Skeletal muscle tissue (tissue), 4 donors: ENCODE results near the gene NGDN. TPM values are rescaled to one million over a fixed set of nuclear protein-coding genes. Genes with fewer than 3 reads are reported as not detected.
A peak's percentile ranks its signal among the peaks of the same experiment; 100 is the strongest.

Experiments
- H3K27ac ChIP-seq: one replicate; pipeline ENCODE4 v1.7.0; 2013; ENCODE audit warnings: mild to moderate bottlenecking, low read depth, low read length, inconsistent platforms
- H3K27me3 ChIP-seq, 3 donors: one replicate each; pipeline ENCODE4 v1.7.0; 2013; ENCODE audit warnings: low read length in 3 of 3; ENCODE audit not compliant: control insufficient read depth in 3 of 3, insufficient read depth in 3 of 3
- H3K36me3 ChIP-seq, 3 donors: one replicate each; pipeline ENCODE4 v1.7.0; 2013; ENCODE audit warnings: low read length in 3 of 3; ENCODE audit not compliant: control insufficient read depth in 3 of 3, insufficient read depth in 3 of 3
- H3K4me1 ChIP-seq, 3 donors: one replicate each; pipeline ENCODE4 v1.7.0; 2013; ENCODE audit warnings: low read length in 3 of 3, mild to moderate bottlenecking in 3 of 3; ENCODE audit not compliant: control insufficient read depth in 3 of 3, insufficient read depth in 3 of 3
- H3K4me3 ChIP-seq, 3 donors: one replicate each; pipeline ENCODE4 v1.7.0; 2013; ENCODE audit warnings: low read length in 3 of 3
- H3K9ac ChIP-seq, 3 donors: one replicate each; pipeline ENCODE4 v1.7.0; 2013; ENCODE audit warnings: low read length in 3 of 3, mild to moderate bottlenecking in 3 of 3, moderate library complexity in 2 of 3, low read depth in 1 of 3
- H3K9me3 ChIP-seq, 3 donors: one replicate each; pipeline ENCODE4 v1.7.0; 2013; ENCODE audit warnings: low read length in 3 of 3; ENCODE audit not compliant: control insufficient read depth in 3 of 3
- total RNA-seq: library from RNA; depleted of rRNA; stranded (reverse); fragments of >200 nt; gene quantifications from one replicate; pipeline ENCODE4 v1.2.3, GENCODE V29; 2014
- donor health status: Osteomylitis.

The NGDN gene
- total RNA-seq, 1 donor from 2014 or later: 32.4 TPM

GRCh38 chr14:23485326-23485725 lies 15.8 kb downstream of the NGDN start:
- Histone ChIP-seq H3K4me3 (no peak overlapping the region), H3K9ac (no peak overlapping the region), H3K4me1 (no peaks in the 10 kb centered on the region), H3K36me3 (peaks cover 3 to 15% (median 14%) of the 10 kb centered on the region in 3 donors), H3K9me3 (no peaks in the 10 kb centered on the region), H3K27me3 (no peaks in the 10 kb centered on the region), H3K27ac (no peak overlapping the region)

GRCh38 chr14:23486036-23486435 lies 16.5 kb downstream of the NGDN start:
- no peak overlapping the region for H3K27ac ChIP-seq

GRCh38 chr14:23487216-23487615 lies 17.7 kb downstream of the NGDN start:
- Histone ChIP-seq H3K9me3 (no peaks in the 10 kb centered on the region), H3K9ac (no peak overlapping the region), H3K4me1 (no peaks in the 10 kb centered on the region), H3K27ac (no peak overlapping the region), H3K4me3 (no peak overlapping the region), H3K36me3 (peaks cover 0 to 15% (median 9%) of the 10 kb centered on the region in 3 donors), H3K27me3 (no peaks in the 10 kb centered on the region)

More at GRCh38 chr14:23486036-23486435, 16.5 kb downstream of the NGDN start:
- H3K4me1 ChIP-seq: no peaks in the 10 kb centered on the region
- no peak overlapping the region for H3K4me3 ChIP-seq
- H3K9me3 ChIP-seq: no peaks in the 10 kb centered on the region
- H3K36me3 ChIP-seq: peaks cover 3 to 15% (median 14%) of the 10 kb centered on the region in 3 donors
- no peak overlapping the region for H3K9ac ChIP-seq
- no peaks in the 10 kb centered on the region for H3K27me3 ChIP-seq

- peaks cover 0 to 2% (median 0%) of the 10 kb centered on the region in 3 donors for H3K36me3 ChIP-seq
- H3K4me3 ChIP-seq: no peak overlapping the region
- no peaks in the 10 kb centered on the region for H3K4me1 ChIP-seq
- H3K27ac ChIP-seq: no peak overlapping the region
- H3K9me3 ChIP-seq: no peaks in the 10 kb centered on the region
- no peak overlapping the region for H3K9ac ChIP-seq
- no peaks in the 10 kb centered on the region for H3K27me3 ChIP-seq
Observed at GRCh38 chr14:23492618-23493272, 23.2 kb downstream of the NGDN start.

- no peak overlapping the region for H3K4me3 ChIP-seq
- H3K27ac ChIP-seq: no peak overlapping the region
- H3K9me3 ChIP-seq: no peaks in the 10 kb centered on the region
Observed at GRCh38 chr14:23494223-23494622, 24.7 kb downstream of the NGDN start.

GRCh38 chr14:23512156-23512555 lies 42.7 kb downstream of the NGDN start:
- Histone ChIP-seq H3K27ac (no peak overlapping the region), H3K27me3 (peaks cover 0 to 10% (median 0%) of the 10 kb centered on the region in 3 donors), H3K9me3 (no peaks in the 10 kb centered on the region), H3K4me3 (peak overlapping the region in 1 of 3 donors; percentile 39), H3K4me1 (peaks cover 0 to 9% (median 0%) of the 10 kb centered on the region in 3 donors), H3K36me3 (peaks cover 0 to 3% (median 0%) of the 10 kb centered on the region in 3 donors), H3K9ac (no peak overlapping the region)

More at GRCh38 chr14:23494223-23494622, 24.7 kb downstream of the NGDN start:
- no peaks in the 10 kb centered on the region for H3K36me3 ChIP-seq
- no peaks in the 10 kb centered on the region for H3K27me3 ChIP-seq
- no peaks in the 10 kb centered on the region for H3K4me1 ChIP-seq
- H3K9ac ChIP-seq: no peak overlapping the region

GRCh38 chr14:23513005-23513817 lies 43.7 kb downstream of the NGDN start:
- H3K4me3 ChIP-seq: peak overlapping the region in 1 of 3 donors; percentile 6
- H3K36me3 ChIP-seq: peaks cover 0 to 3% (median 0%) of the 10 kb centered on the region in 3 donors
- no peak overlapping the region for H3K9ac ChIP-seq
- no peak overlapping the region for H3K27ac ChIP-seq
- H3K4me1 ChIP-seq: peaks cover 0 to 9% (median under 1%) of the 10 kb centered on the region in 3 donors
- peaks cover 0 to 10% (median 0%) of the 10 kb centered on the region in 3 donors for H3K27me3 ChIP-seq
- H3K9me3 ChIP-seq: no peaks in the 10 kb centered on the region

- Histone ChIP-seq H3K36me3 (peaks cover 0 to 3% (median 0%) of the 10 kb centered on the region in 3 donors), H3K9ac (no peak overlapping the region), H3K9me3 (no peaks in the 10 kb centered on the region), H3K4me3 (no peak overlapping the region), H3K27ac (no peak overlapping the region), H3K4me1 (peaks cover 0 to 17% (median 5%) of the 10 kb centered on the region in 3 donors), H3K27me3 (peaks cover 0 to 10% (median 0%) of the 10 kb centered on the region in 3 donors)
Observed at GRCh38 chr14:23513818-23514643, 44.5 kb downstream of the NGDN start.

- H3K9ac ChIP-seq: no peak overlapping the region
- H3K36me3 ChIP-seq: no peaks in the 10 kb centered on the region
- H3K4me1 ChIP-seq: peaks cover 0 to 17% (median 5%) of the 10 kb centered on the region in 3 donors
- H3K27me3 ChIP-seq: peaks cover 0 to 8% (median 0%) of the 10 kb centered on the region in 3 donors
- H3K27ac ChIP-seq: no peak overlapping the region
- H3K4me3 ChIP-seq: no peak overlapping the region
- H3K9me3 ChIP-seq: no peaks in the 10 kb centered on the region
Observed at GRCh38 chr14:23514644-23514957, 45.1 kb downstream of the NGDN start.
